Natural killer cell (primary cell): ENCODE measurements around the gene LAMC3. TPM values are rescaled to one million over a fixed set of nuclear protein-coding genes. Genes with fewer than 3 reads are reported as not detected.

Experiments used
- ATAC-seq, 3 donors: fragments of 150-1000 bp in 2 of 3; fragments of 200-7000 bp in 1 of 3; cut with Tn5 transposase; 1 replicate in 1 of 3; 2 replicates in 2 of 3; pipeline ENCODE4 v1.10.0; 2021; ENCODE audit warnings: mild to moderate bottlenecking in 2 of 3, moderate library complexity in 2 of 3
- DNase-seq, 2 donors: peaks; one replicate each; pipeline versions ENCODE4 v3.0.0 to v3.0.0-alpha.2; 2013 to 2021; ENCODE audit warnings: mixed read lengths in 1 of 2
- H3K27ac ChIP-seq: one replicate; pipeline ENCODE4 v1.5.1; 2013; ENCODE audit warnings: mild to moderate bottlenecking, low read length
- H3K27me3 ChIP-seq: one replicate; pipeline ENCODE4 v1.6.1; 2013; ENCODE audit warnings: low read length; ENCODE audit not compliant: control insufficient read depth, insufficient read depth
- H3K36me3 ChIP-seq: one replicate; pipeline ENCODE4 v1.6.1; 2013; ENCODE audit warnings: low read length; ENCODE audit not compliant: control insufficient read depth, insufficient read depth
- H3K4me1 ChIP-seq: one replicate; pipeline ENCODE4 v1.6.1; 2013; ENCODE audit warnings: low read length; ENCODE audit not compliant: control insufficient read depth, insufficient read depth
- H3K4me3 ChIP-seq: one replicate; pipeline ENCODE4 v1.5.1; 2013; ENCODE audit warnings: low read length
- H3K9me3 ChIP-seq: one replicate; pipeline ENCODE4 v1.6.1; 2013; ENCODE audit warnings: low read length; ENCODE audit not compliant: control insufficient read depth, insufficient read depth
- H3K27ac Mint-ChIP-seq, 2 donors: one replicate each; pipeline ENCODE4 v1.8.0; 2022; ENCODE audit warnings: mild to moderate bottlenecking in 2 of 2, mixed read lengths in 2 of 2, moderate library complexity in 1 of 2
- H3K27me3 Mint-ChIP-seq, 2 donors: one replicate each; pipeline ENCODE4 v1.8.0; 2022; ENCODE audit warnings: low read depth in 2 of 2, mixed read lengths in 2 of 2
- H3K36me3 Mint-ChIP-seq: one replicate; pipeline ENCODE4 v1.8.0; 2022; ENCODE audit warnings: mixed read lengths
- H3K4me1 Mint-ChIP-seq, 2 donors: one replicate each; pipeline ENCODE4 v1.8.0; 2022; ENCODE audit warnings: mixed read lengths in 2 of 2
- H3K4me3 Mint-ChIP-seq: one replicate; pipeline ENCODE4 v1.8.0; 2022; ENCODE audit warnings: mild to moderate bottlenecking, moderate library complexity, mixed read lengths
- H3K9me3 Mint-ChIP-seq, 2 donors: one replicate each; pipeline ENCODE4 v1.8.0; 2022; ENCODE audit warnings: mixed read lengths in 2 of 2
- CTCF ChIP-seq: fragments of 200-600 bp; IDR thresholded peaks from one replicate; pipeline ENCODE4 v1.8.0; 2022; ENCODE audit warnings: antibody characterized with exemption
- WGBS: methylation state at CpG from one replicate; pipeline ENCODE4 v1.1.7; 2013; ENCODE audit warnings: missing lambda C conversion rate; ENCODE audit not compliant: insufficient coverage; 5-methylcytosine and 5-hydroxymethylcytosine counted together
- intact Hi-C: fragments of 100-400 bp; cut with micrococcal nuclease; formaldehyde crosslinking; loops from one replicate; pipeline ENCODE4 v1.14.2; 2022
- total RNA-seq, 4 donors: library from RNA; stranded (reverse); fragments of 120-200 nt in 1 of 4; gene quantifications; one replicate each; pipeline versions ENCODE4 v1.2.3 to v1.2.4, GENCODE V29; 2013 to 2022

The LAMC3 gene
- total RNA-seq, 3 donors from 2014 or later (not counting 1 experiment from before 2014, with no cell fraction given): not detected

GRCh38 chr9:130982636-130983358 lies 26.2 kb upstream of the LAMC3 start:
- no peaks in the 10 kb centered on the region for H3K36me3 ChIP-seq
- H3K4me1 Mint-ChIP-seq: no peaks in the 10 kb centered on the region
- no peak for TF ChIP-seq CTCF
- no peak overlapping the region for H3K27ac ChIP-seq
- H3K36me3 Mint-ChIP-seq: no peaks in the 10 kb centered on the region
- H3K9me3 Mint-ChIP-seq: no peaks in the 10 kb centered on the region
- H3K27me3 Mint-ChIP-seq: peaks cover 0 to 8% of the 10 kb centered on the region in 2 donors
- no peaks in the 10 kb centered on the region for H3K27me3 ChIP-seq
- 91% methylated on average over 25 of the region's 25 CpGs for WGBS
- peaks cover 16% of the 10 kb centered on the region for H3K4me1 ChIP-seq
- H3K9me3 ChIP-seq: no peaks in the 10 kb centered on the region
- intact Hi-C loops: no loop called here
- H3K4me3 Mint-ChIP-seq: no peak overlapping the region
- no peak overlapping the region for H3K4me3 ChIP-seq
- DNase-seq (no peak), ATAC-seq (no peak)
- no peak overlapping the region for H3K27ac Mint-ChIP-seq

- H3K4me3 Mint-ChIP-seq: no peak overlapping the region
- Histone ChIP-seq H3K27ac (no peak overlapping the region), H3K9me3 (no peaks in the 10 kb centered on the region), H3K27me3 (no peaks in the 10 kb centered on the region), H3K4me3 (no peak overlapping the region), H3K4me1 (peaks cover 16% of the 10 kb centered on the region), H3K36me3 (no peaks in the 10 kb centered on the region)
- DNase-seq: no peak
- no peaks in the 10 kb centered on the region for H3K4me1 Mint-ChIP-seq
- H3K27ac Mint-ChIP-seq: no peak overlapping the region
- peaks cover 0 to 8% of the 10 kb centered on the region in 2 donors for H3K27me3 Mint-ChIP-seq
- TF ChIP-seq CTCF: no peak
- no peak for ATAC-seq
- 86% methylated on average over 6 of the region's 6 CpGs for WGBS
- no peaks in the 10 kb centered on the region for H3K9me3 Mint-ChIP-seq
- intact Hi-C loops: no loop called here
- H3K36me3 Mint-ChIP-seq: no peaks in the 10 kb centered on the region
Observed at GRCh38 chr9:130983359-130983670, 25.7 kb upstream of the LAMC3 start.

GRCh38 chr9:130983970-130984369 lies 25.0 kb upstream of the LAMC3 start:
- H3K4me1 ChIP-seq: peaks cover 16% of the 10 kb centered on the region
- H3K9me3 ChIP-seq: no peaks in the 10 kb centered on the region
- H3K36me3 ChIP-seq: no peaks in the 10 kb centered on the region
- H3K27ac ChIP-seq: no peak overlapping the region
- Mint-ChIP-seq H3K4me3 (no peak overlapping the region), H3K4me1 (no peaks in the 10 kb centered on the region), H3K9me3 (no peaks in the 10 kb centered on the region), H3K27me3 (peaks cover 0 to 8% of the 10 kb centered on the region in 2 donors), H3K36me3 (no peaks in the 10 kb centered on the region), H3K27ac (no peak overlapping the region)
- no peak for TF ChIP-seq CTCF
- WGBS: 90% methylated on average over 11 of the region's 11 CpGs
- intact Hi-C loops: no loop called here
- no peak overlapping the region for H3K4me3 ChIP-seq
- DNase-seq (no peak), ATAC-seq (no peak)
- H3K27me3 ChIP-seq: no peaks in the 10 kb centered on the region

GRCh38 chr9:130984521-130984920 lies 24.5 kb upstream of the LAMC3 start:
- Mint-ChIP-seq H3K4me3 (no peak overlapping the region), H3K36me3 (no peaks in the 10 kb centered on the region), H3K9me3 (no peaks in the 10 kb centered on the region), H3K27me3 (peaks cover 0 to 8% of the 10 kb centered on the region in 2 donors), H3K4me1 (no peaks in the 10 kb centered on the region), H3K27ac (no peak overlapping the region)
- TF ChIP-seq CTCF: no peak
- no peaks in the 10 kb centered on the region for H3K9me3 ChIP-seq
- DNase-seq: no peak
- no peak overlapping the region for H3K4me3 ChIP-seq
- no peak overlapping the region for H3K27ac ChIP-seq
- H3K36me3 ChIP-seq: no peaks in the 10 kb centered on the region
- 88% methylated on average over 8 of the region's 8 CpGs for WGBS
- intact Hi-C loops: no loop called here
- peaks cover 16% of the 10 kb centered on the region for H3K4me1 ChIP-seq
- ATAC-seq: no peak
- H3K27me3 ChIP-seq: no peaks in the 10 kb centered on the region
